ENCODE measurements around the gene SLC25A13.
"Not testable (repeated sequence)": the region's sequence is repeated elsewhere in the genome, so short reads cannot be mapped to it uniquely, and the experiment has no call there.

Gene SLC25A13

DNA sequence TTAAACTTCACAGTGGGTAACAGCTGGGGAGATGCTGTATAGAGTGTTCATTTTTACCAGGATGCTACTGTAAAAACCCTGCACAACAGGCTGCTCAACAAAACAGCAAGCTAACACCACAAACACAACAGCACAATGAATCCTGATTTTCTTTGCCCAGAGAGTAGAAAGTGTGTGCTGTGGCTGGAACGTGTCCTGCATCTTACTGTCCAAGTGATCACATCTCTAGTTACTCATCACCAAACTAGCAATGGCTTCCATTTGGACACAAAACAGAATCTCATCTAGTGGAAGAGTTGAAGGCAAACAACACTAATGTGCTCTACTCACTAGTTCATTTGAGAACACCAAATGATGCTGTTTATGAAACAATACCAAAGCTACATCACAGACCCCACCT, 121.2 kb downstream of the SLC25A13 start:
- no peak for FAIRE-seq

GRCh38 chr7:96199421-96199820, 122.5 kb downstream of the SLC25A13 start:
- FAIRE-seq: no peak

DNA sequence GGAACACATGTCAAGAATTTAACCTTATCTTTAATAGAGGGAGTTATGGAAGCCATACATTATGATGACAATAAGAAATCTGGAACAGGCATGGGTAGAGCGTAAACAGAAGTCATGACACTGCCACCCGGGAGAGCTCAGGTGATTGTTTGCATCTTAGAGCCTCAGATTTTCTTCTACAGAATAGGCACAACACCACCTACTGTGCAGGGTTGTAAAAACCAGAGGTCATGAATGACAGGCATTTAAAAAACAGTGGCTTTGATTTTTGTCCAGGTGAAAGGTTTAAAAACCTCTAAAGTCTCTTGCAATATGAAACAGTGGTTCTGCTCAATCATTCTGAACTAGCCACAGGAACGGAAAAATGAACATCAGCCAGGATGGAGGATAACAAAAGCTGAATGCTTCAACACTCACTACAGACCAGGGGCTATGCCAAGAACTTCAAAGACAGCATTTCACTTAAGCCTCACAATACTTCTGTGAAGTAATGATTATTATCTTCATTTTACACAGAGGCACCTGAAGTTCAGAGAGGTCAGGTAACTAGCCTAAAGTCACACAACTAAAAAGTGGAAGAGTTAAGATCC, 123.8 kb downstream of the SLC25A13 start:
- FAIRE-seq: no peak

DNA sequence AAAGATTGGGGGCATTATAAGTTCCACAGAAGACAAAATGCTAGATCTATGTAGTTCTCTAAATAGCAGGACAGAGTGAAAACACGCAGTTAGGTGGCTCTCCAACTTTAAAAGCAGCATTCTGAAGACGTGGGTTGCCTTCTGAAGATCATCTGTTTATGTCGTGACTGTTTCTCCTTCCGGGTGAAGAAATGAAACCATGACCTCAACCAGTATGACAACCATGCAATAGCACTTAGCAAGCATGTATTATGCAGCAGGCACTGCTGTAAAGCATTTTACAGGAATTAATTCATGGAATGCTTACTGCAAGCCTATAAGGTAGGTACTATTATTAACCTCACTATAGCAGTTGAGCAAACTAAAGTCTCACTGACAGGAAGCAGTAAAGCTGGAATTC, 125.2 kb downstream of the SLC25A13 start:
- FAIRE-seq: no peak

- FAIRE-seq: no peak
Observed at GRCh38 chr7:96189129-96189820, 132.6 kb downstream of the SLC25A13 start.

- no peak for FAIRE-seq
Observed at GRCh38 chr7:96188591-96188991, 133.3 kb downstream of the SLC25A13 start.

DNA sequence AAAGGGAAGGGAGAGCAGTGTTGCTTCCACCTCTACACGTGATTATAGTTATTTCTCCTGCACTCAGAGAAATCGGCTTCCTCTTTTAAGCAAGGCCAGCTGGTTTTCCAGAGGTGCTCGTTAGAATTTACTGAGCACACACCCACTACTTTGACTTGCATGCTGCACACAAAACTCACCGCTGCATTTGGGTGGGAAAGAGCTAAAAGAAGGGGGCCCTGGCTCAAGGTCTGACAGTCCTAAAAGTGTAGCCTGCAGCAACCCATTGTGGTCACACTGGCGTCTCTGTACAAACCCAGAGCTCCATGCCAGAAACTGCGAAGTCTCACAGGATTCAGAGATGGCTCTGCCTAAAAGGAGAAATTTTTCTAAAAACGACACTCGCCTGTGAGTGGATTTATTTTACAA, 133.7 kb downstream of the SLC25A13 start:
- no peak for FAIRE-seq

DNA sequence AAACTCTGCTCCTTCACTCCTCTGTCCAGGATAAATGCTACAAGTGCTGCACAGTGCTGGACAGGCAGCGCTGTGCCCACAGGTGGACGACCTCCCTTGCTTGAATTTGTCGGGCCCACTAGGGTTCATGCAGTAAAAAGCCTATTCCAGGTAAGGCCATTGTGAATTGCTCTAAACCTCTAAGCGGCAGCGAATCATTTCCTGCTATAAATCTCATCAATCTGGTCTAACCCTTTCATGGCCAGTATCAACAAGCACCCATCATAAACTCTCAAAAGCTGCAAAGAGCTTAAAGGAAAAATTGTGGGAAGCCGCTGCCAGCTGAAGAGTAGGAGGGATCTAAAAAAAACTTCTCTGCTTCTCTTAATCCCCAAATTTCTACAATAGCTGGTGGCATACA, 134.2 kb downstream of the SLC25A13 start:
- no peak for FAIRE-seq

DNA sequence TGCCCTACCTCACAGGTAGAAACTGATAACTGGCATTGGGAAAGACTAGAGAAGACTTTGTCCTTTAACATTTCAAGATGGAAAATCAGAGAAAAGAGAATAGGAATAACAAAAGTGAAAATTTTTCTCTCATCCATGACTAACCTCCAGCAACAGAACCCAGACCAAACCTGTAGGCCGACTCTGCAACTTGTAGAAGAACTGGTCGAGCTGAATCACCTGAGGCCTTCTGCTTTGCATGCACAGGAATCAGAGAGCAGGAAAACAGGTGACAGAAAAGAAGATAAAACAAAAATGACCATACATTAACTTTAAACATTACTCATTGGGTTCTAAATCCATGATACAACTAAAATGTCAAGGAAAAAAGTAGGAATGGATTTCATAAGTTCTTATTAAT, 137.1 kb downstream of the SLC25A13 start:
- FAIRE-seq: no peak

DNA sequence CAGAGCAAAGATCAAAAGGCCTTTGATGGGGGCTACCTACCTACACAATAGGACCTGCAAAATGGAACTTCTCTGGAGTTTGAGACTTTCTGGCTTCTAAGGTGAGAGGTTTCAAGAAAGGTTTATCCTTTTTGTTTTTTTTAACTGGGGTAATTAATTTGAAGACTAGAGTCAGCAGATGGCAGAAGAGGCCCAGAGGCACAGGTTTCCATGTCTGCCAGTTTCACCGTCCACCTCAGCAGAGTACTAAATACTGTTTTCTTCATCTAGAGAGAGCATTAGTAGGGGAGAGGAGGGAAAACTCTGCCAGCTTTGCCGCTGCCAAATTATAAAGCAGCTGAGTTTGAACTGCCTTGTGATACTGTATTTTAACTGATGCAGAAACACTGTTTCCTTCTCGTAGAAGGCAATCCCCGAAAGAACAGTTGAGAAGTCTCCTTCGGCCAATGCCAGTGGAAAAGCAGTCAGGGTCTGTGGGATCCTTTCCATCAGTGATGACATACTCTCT, 138.7 kb downstream of the SLC25A13 start:
- no peak for FAIRE-seq

- no peak for FAIRE-seq
Observed at GRCh38 chr7:96182424-96183158, 139.3 kb downstream of the SLC25A13 start.

GRCh38 chr7:96181174-96181573, 140.7 kb downstream of the SLC25A13 start:
- FAIRE-seq: no peak

DNA sequence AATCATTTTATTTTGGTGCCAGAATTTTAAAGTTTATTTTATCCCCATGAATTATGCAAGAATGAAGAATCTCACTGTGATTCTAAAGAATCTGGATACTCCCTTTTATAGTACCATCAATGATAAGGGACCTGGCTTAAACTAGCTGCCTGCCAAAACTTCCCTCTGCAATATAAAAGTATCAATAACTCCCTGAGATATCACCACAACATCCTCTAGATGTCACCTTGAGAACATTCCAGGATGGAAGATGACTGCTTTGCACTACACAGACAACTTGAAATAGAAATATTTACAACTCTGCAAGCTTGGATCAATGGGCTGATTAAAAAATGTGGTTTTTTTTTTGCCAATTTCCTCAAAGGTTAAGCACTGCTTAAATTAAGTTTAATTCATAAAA, 142.1 kb downstream of the SLC25A13 start:
- no peak for FAIRE-seq

- FAIRE-seq: no peak
Observed at GRCh38 chr7:96179341-96179740, 142.6 kb downstream of the SLC25A13 start.

- FAIRE-seq: no peak
Observed at GRCh38 chr7:96178581-96178980, 143.3 kb downstream of the SLC25A13 start.

DNA sequence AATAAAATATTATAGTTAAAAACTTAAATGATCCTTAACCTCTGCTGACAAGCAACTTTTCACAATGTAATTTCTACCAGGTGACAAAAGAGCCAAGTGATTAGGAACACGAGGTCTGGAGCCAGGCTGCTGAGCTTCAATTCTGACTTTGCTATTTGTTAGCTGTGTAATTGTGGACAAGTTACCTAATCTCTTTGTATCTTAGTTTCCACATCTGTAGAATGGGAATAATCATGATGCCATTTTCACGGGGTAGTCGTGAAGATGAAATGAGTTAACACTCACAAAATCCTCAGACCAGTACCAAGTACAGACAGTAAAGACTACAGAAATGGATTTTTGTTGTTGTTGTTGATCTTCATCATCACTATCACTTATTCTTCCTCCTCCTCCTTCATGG, 144.5 kb downstream of the SLC25A13 start:
- no peak for FAIRE-seq

GRCh38 chr7:96174812-96175211, 147.1 kb downstream of the SLC25A13 start:
- no peak for FAIRE-seq

DNA sequence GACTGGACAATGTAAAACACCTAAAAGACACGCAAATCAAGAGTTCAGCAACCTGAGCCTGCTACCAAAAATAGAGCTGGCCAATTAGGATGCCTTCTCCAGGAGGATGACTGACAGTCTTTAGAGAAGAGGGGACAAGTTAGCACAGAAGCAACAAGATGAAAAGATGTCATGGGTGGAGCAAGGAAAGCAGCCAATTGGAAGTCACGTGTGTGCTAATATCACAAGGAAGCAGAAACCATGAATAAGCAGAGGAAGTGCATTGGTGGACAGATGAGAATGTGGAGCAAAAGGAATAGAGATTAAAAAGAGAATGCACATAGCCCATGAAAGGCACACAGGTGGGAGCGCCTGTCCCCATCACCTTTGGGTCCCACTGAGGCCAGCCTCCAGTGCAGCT, 148.1 kb downstream of the SLC25A13 start:
- FAIRE-seq: no peak

DNA sequence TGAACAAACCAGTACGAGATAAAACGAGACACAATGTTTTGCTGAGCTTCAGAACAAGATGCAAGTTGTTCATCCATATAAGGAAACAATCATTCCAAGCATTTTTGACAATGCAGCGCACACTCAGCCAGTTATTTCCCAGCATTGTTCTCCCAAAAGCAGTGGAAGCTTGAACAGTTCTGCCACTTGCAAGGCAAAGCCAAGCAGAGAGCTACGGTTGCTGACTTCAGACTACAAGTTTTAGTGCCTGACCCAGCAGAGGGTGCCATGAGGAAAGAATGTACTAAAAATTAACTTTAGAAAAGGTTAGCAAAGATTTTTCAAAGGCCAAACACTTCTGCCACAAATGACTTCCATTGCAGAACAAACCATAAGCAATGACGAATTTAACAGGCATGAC, 152.5 kb downstream of the SLC25A13 start:
- no peak for FAIRE-seq

DNA sequence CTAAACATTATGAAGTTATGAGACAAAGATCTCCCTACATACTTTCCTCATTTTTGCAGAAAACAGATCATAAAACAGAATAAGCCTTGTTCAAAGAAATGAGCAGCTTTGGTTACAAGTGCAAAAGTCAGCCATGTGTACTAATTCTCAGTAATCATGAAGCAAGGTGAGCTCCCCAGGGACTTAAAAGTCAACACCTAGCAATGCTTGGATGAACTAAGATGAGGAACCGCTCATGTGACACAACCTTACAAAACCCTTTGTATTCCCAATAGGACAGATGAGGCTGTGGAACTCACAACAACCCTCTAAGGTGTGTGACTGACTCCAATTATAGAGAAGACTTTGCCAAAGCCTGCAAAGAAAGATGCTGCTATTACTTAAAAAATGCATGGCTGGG, 154.5 kb downstream of the SLC25A13 start:
- no peak for FAIRE-seq

DNA sequence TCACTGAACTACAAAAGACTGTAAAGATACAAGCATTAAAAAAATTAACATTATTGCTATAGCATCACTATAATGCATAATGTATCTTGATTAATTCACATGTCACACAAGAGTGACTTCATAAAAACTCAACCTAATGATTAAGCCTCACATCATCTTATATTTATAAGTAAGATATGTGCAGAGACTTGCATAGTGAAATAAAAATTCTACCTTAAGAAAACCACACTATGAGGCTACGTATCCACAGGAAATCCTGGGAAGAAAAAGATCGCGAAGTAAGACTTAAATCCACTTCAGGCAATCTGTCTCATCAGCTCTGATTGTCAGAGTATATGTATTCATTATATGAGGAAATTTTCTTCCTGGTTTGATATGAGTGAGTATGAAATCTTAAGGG, 160.0 kb downstream of the SLC25A13 start:
- FAIRE-seq: no peak

GRCh38 chr7:96157856-96158255, 164.0 kb downstream of the SLC25A13 start:
- FAIRE-seq: no peak

- FAIRE-seq: not testable (repeated sequence)
Observed at GRCh38 chr7:96154506-96154905, 167.4 kb downstream of the SLC25A13 start.

DNA sequence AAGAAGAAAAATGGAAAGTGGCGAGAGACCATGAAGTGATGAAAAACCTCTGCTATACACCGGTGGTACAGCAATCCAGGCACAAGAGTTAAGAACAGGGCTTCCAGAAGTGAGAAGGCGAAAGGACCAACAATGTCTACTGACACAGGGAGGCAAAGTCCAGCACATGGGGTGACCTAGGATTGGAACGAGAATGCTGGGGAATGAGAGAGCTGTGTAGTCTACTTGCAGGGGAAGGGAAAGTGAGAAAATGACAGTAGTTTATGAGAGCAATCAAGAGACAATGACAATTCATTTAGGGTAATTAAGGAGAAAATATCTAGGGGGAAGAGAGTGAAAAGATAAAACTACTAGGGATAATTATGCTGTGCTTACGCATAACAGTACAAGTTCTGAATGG, 169.2 kb downstream of the SLC25A13 start:
- no peak for FAIRE-seq

Measured in colon (tissue), 2 donors.